Sigmoid colon (tissue), 7 donors: ENCODE data around the gene LILRA5. TPM values are rescaled to one million over a fixed set of nuclear protein-coding genes. Genes with fewer than 3 reads are reported as not detected.

Source experiments
- DNase-seq: peaks from one replicate; pipeline ENCODE4 v3.0.0-alpha.2; 2019
- H3K27ac ChIP-seq, 4 donors: fragments of 200-600 bp; sonication (generic); one replicate each; pipeline ENCODE4 v1.5.1; 2016 to 2019; ENCODE audit warnings: mild to moderate bottlenecking in 1 of 4
- H3K27me3 ChIP-seq, 3 donors: fragments of 200-600 bp; sonication (generic); one replicate each; pipeline ENCODE4 v1.5.1; 2019; ENCODE audit warnings: mild to moderate bottlenecking in 1 of 3
- H3K36me3 ChIP-seq, 4 donors: fragments of 200-600 bp; sonication (generic); one replicate each; pipeline ENCODE4 v1.5.1; 2016 to 2019
- H3K4me1 ChIP-seq, 4 donors: fragments of 200-600 bp; sonication (generic); one replicate each; pipeline ENCODE4 v1.5.1; 2017 to 2019
- H3K4me3 ChIP-seq, 4 donors: fragments of 200-600 bp; sonication (generic); one replicate each; pipeline ENCODE4 v1.5.1; 2017 to 2019; ENCODE audit warnings: mild to moderate bottlenecking in 2 of 4, moderate library complexity in 1 of 4
- H3K9me3 ChIP-seq, 4 donors: fragments of 200-600 bp in 3 of 4; sonication (generic) in 3 of 4; one replicate each; pipeline versions ENCODE4 v1.5.1 to v1.6.1; 2013 to 2019
- CTCF ChIP-seq, 4 experiments: fragments of 450-650 bp in 3 of 4; fragments of 200-600 bp in 1 of 4; IDR thresholded peaks; one replicate each; pipeline ENCODE4 v1.5.1; 2016 to 2019; ENCODE audit warnings: antibody characterized with exemption in 4 of 4, mild to moderate bottlenecking in 3 of 4, moderate library complexity in 2 of 4
- EP300 ChIP-seq, 4 donors: sonication (generic); formaldehyde crosslinking; IDR thresholded peaks; one replicate each; pipeline ENCODE4 v1.6.1; 2017; ENCODE audit warnings: antibody characterized with exemption in 4 of 4
- POLR2A ChIP-seq, 2 donors: fragments of 450-650 bp; IDR thresholded peaks; one replicate each; pipeline ENCODE4 v1.6.1; 2016; ENCODE audit warnings: antibody characterized with exemption in 2 of 2, mild to moderate bottlenecking in 2 of 2, moderate library complexity in 2 of 2
- POLR2AphosphoS5 ChIP-seq, 4 donors: sonication (generic); formaldehyde crosslinking; IDR thresholded peaks; one replicate each; pipeline ENCODE4 v1.6.1; 2017; ENCODE audit warnings: antibody characterized with exemption in 4 of 4
- WGBS, 2 donors: extraction: QIAGEN DNeasy Blood & Tissue Kit; methylation state at CpG; one replicate each; pipeline ENCODE4 v1.1.7; 2013; 5-methylcytosine and 5-hydroxymethylcytosine counted together
- intact Hi-C: fragments of 100-400 bp; cut with DNase I; formaldehyde crosslinking; loops from one replicate; pipeline ENCODE4 v1.15.1; 2023
- polyA plus RNA-seq, 3 donors: library from polyadenylated mRNA; stranded (reverse); fragments of 200-250 nt; gene quantifications; one replicate each; pipeline ENCODE4 v1.2.3, GENCODE V29; 2013
- total RNA-seq, 4 donors: library from RNA; depleted of rRNA; stranded (reverse); fragments of >200 nt; gene quantifications; one replicate each; pipeline ENCODE4 v1.1.0, GENCODE V29; 2016
- donor health status: healthy with polysubstance abuse.
- donor health status: Bipolar disorder and iron deficiency.
- donor health status: healthy.

Gene LILRA5
- total and polyA plus RNA-seq, 7 donors: 2.0 to 14.6 (median 5.6) TPM; not detected in 1

GRCh38 chr19:54319892-54320670 is 7.1 kb upstream of the LILRA5 start:
- WGBS, 2 donors: 84 to 85% methylated on average over 14 of the region's 14 CpGs
- DNase-seq: peak; percentile 32
- no peaks in the 10 kb centered on the region for H3K4me1 ChIP-seq

DNA sequence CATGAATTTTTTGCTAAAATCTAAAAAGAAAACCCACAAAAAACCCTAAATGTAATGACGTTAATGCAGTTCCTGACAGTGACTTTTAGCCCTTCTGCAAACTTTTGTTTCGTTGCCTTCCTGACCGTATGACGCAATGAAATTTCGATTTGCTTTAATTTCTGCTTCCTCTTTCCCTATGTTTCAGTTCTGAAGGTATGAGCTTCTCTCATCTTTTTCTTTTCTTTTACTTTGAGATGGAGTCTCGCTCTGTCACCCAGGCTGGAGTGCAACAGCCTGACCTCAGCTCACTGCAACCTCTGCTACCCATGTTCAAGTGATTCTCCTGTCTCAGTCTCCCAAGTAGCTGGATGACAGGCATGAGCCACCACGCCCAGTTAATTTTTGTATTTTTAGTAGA is 6.1 kb upstream of the LILRA5 start:
- H3K27ac ChIP-seq: no peak overlapping the region
- TF ChIP-seq EP300 (IDR thresholded peaks at IDR 0.05) (peak in 1 of 4 donors; percentile 13), CTCF (IDR thresholded peaks at IDR 0.05) (no peak)
- no peak for DNase-seq
- H3K9me3 ChIP-seq: no peaks in the 10 kb centered on the region
- H3K36me3 ChIP-seq: no peaks in the 10 kb centered on the region
- H3K4me1 ChIP-seq: no peaks in the 10 kb centered on the region
- H3K4me3 ChIP-seq: no peak overlapping the region
- intact Hi-C loops: no loop called here
- peaks cover 0 to 43% (median 7%) of the 10 kb centered on the region in 3 donors for H3K27me3 ChIP-seq
- WGBS, 2 donors: 61 to 76% methylated on average over 7 of the region's 7 CpGs

More at GRCh38 chr19:54319892-54320670, 7.1 kb upstream of the LILRA5 start:
- peaks cover 0 to 43% (median 7%) of the 10 kb centered on the region in 3 donors for H3K27me3 ChIP-seq
- intact Hi-C loops: no loop called here
- no peak overlapping the region for H3K27ac ChIP-seq
- no peaks in the 10 kb centered on the region for H3K9me3 ChIP-seq
- no peak overlapping the region for H3K4me3 ChIP-seq
- TF ChIP-seq POLR2AphosphoS5 (IDR thresholded peaks at IDR 0.05): no peak
- TF ChIP-seq CTCF (IDR thresholded peaks at IDR 0.05): no peak
- no peak for TF ChIP-seq EP300 (IDR thresholded peaks at IDR 0.05)
- no peak for TF ChIP-seq POLR2A (IDR thresholded peaks at IDR 0.05)
- H3K36me3 ChIP-seq: no peaks in the 10 kb centered on the region

DNA sequence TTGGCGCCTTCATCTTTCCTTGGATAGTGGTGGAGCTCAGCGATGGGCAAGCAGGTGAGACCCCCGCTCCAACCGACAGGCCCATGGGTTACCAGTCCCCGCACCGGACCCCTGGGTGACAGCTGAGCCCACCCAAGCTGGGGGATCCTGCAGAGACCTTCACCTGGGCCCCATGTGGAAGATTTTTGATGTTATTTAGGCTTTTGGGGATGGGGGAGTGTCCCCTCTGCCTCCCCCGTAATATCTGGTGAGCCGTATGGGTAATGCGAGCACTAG is 4.9 kb upstream of the LILRA5 start:
- 87 to 93% methylated on average over 9 of the region's 9 CpGs for WGBS, 2 donors
- DNase-seq: no peak
- Histone ChIP-seq H3K27me3 (peaks cover 0 to 36% (median 7%) of the 10 kb centered on the region in 3 donors), H3K4me1 (no peaks in the 10 kb centered on the region), H3K4me3 (no peak overlapping the region), H3K27ac (no peak overlapping the region), H3K36me3 (no peaks in the 10 kb centered on the region), H3K9me3 (no peaks in the 10 kb centered on the region)
- no peak for TF ChIP-seq POLR2A (IDR thresholded peaks at IDR 0.05)
- intact Hi-C loops: no loop called here

DNA sequence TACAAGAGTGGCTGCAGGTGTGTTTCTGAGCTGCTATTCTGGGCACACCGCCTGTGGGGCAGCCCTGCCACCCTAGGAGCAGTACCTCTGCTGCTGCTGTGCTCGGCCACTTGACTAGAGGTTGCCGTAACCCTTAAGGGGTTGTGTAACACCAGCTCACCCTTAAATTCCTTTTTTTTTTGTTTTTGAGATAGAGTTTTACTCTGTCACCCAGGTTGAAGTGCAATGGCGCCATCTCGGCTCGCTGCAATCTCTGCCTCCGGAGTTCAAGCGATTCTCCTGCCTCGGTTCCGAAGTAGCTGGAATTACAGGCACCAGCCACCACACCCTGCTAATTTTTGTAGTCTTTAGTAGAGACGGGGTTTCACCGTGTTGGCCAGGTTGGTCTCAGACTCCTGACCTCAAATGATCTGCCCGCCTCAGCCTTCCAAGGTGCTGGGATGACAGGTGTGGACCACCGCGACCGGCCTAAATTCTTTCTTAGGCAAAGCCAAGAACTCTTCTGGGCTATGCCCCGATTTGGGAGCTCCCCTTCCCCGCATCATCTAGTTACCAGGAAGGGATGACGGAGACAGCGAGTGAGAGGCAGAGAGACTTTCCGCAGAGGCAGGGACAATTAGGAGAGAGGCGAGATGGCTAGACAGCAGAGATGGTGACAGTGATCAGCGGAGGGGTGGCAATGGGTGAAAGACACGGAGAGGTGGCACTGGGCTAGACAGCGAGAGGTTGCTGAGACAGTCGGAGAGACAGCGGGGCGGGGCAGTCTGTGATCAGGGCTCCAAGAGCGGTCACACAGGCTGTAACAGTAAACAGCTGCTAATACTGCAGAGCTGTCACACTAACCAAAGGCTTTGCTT is 4.4 kb upstream of the LILRA5 start:
- Histone ChIP-seq H3K27me3 (peaks cover 0 to 36% (median 7%) of the 10 kb centered on the region in 3 donors), H3K4me3 (no peak overlapping the region), H3K4me1 (no peaks in the 10 kb centered on the region), H3K36me3 (no peaks in the 10 kb centered on the region), H3K9me3 (no peaks in the 10 kb centered on the region), H3K27ac (no peak overlapping the region)
- intact Hi-C loops: no loop called here
- 73 to 76% methylated on average over 29 of the region's 29 CpGs for WGBS, 2 donors
- no peak for DNase-seq
- TF ChIP-seq POLR2AphosphoS5 (IDR thresholded peaks at IDR 0.05) (no peak), EP300 (IDR thresholded peaks at IDR 0.05) (no peak), POLR2A (IDR thresholded peaks at IDR 0.05) (no peak), CTCF (IDR thresholded peaks at IDR 0.05) (no peak)

DNA sequence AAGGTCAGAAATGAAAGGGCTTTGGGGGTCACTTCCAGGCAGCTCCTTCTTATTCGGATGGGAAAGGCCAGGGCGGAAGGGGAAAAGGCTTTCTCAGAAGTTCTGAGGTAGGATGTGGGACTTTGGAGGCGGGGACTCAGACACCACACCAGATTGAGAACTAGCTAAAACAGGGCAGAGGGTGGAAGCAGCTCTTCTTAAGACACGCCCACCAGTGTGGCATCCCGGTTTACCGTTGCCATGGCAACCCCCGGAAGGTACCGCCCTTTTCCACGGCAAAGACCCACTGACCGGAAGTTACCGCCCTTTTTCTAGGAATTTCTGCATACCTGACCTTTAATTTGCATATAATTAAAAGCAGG is 3.8 kb upstream of the LILRA5 start:
- WGBS, 2 donors: 46 to 57% methylated on average over 11 of the region's 11 CpGs
- intact Hi-C loops: no loop called here
- H3K4me3 ChIP-seq: no peak overlapping the region
- no peaks in the 10 kb centered on the region for H3K4me1 ChIP-seq
- no peaks in the 10 kb centered on the region for H3K36me3 ChIP-seq
- no peaks in the 10 kb centered on the region for H3K9me3 ChIP-seq
- no peak for DNase-seq
- no peak for TF ChIP-seq CTCF (IDR thresholded peaks at IDR 0.05)
- no peak for TF ChIP-seq EP300 (IDR thresholded peaks at IDR 0.05)
- TF ChIP-seq POLR2A (IDR thresholded peaks at IDR 0.05): no peak
- no peak for TF ChIP-seq POLR2AphosphoS5 (IDR thresholded peaks at IDR 0.05)
- peaks cover 0 to 32% (median 7%) of the 10 kb centered on the region in 3 donors for H3K27me3 ChIP-seq
- no peak overlapping the region for H3K27ac ChIP-seq
